Stimulated activated CD4-positive, alpha-beta T cell treated with anti-CD3 and anti-CD28 coated beads, Interleukin-1b, Interleukin-23, amount 100 ng/mL, for 4 hours (primary cell): ENCODE data around the gene PPIP5K2.
"Not testable (repeated sequence)": the region's sequence is repeated elsewhere in the genome, so short reads cannot be mapped to it uniquely, and the experiment has no call there.

ENCODE experiments used
- DNase-seq, 2 donors: peaks; one replicate each; pipeline ENCODE4 v3.0.0-alpha.2; 2020; ENCODE audit warnings: low read depth in 2 of 2

The PPIP5K2 gene

DNA sequence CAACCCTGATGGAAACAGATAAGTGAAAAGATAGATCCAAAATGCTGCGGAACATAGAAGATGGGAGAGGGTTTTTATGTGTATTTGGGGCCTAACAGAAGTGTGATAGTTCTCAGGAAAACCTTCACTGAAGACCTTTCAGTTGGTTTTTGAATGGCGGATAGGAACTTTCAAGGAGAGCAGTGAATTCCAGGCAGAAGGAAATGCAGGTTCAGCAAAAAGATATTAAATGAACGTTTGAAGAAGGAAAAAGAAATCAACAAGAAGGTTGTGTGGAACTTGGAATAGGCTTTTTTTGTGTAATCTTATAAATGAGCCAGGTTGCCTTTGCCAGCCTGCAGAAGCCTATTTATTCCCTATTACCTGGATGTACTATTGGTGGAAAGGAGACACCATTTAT, 2.1 kb downstream of the PPIP5K2 start:
- DNase-seq: no peak

DNA sequence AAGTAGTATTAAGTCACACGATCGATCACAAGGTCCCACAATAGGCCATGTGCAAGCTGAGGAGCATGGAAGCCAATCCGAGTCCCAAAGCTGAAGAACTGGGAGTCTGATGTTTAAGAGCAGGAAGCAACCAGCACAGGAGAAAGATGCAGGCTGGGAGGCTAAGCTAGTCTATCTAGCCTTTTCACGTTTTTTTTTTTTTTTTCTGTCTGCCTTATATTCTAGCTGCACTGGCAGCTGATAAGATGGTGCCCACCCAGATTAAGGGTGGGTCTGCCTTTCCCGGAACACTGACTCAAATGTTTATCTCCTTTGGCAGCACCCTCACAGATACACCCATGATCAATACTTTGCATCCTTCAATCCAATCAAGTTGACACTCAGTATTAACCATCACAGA, 6.5 kb downstream of the PPIP5K2 start:
- no peak for DNase-seq

DNA sequence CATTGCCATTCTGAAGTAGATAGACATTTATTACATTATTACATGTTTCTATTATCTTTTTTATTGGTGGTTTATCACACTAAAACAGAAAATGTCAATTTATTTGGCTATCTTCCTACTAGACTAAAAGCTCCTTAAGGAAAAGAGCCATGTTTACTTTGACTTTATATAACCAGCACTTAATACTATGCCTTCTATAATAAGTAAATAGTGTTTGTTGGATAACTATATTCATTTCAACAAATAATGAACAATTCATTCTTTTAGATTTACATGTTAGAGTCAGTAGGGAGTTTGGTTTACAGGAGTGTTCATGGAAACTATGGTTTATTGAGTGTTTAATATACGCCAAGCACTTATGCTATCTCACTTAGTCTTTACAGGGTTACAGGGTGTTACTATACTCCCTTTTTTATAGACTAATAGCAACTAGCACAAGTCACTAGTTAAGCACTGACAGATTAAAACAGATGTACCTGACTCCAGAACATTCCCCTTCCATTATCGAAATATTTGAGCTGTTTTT, 7.3 kb downstream of the PPIP5K2 start:
- DNase-seq: no peak

DNA sequence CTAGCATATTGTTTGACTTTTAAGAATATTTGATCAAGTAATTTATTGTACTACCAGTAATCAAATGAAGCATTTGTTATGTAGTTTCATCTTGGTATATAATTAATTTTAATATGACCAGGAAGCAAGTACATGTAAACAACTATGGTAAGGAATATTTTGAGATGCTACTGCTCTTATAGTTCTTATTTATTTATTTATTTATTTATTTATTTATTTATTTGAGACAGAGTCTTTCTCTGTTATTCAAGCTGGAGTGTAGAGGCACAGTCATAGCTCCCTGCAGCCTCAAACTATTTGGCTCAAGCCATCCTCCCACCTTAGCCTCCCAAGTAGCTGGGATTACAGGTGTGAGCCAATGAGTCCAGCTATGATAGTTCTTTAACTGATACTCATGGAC, 8.1 kb downstream of the PPIP5K2 start:
- DNase-seq: no peak

DNA sequence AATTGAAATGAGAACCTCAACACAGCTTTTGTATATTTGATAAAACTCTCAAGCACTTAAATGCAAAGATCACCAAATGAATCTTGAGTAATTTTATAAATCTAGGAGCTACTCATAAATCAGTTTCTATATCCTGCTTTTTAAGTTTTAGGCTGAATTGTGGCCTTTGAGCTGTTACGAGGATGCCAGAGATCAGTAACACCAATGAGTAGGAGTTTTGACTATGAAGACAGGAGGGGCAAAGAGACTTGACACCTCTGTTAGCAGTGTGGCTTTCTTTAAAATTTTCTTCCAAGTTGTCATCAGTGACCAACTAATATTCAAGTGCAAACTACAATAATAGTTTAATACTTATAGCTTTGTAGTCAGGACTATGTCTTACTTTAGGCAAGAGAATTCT, 12.6 kb downstream of the PPIP5K2 start:
- no peak for DNase-seq

DNA sequence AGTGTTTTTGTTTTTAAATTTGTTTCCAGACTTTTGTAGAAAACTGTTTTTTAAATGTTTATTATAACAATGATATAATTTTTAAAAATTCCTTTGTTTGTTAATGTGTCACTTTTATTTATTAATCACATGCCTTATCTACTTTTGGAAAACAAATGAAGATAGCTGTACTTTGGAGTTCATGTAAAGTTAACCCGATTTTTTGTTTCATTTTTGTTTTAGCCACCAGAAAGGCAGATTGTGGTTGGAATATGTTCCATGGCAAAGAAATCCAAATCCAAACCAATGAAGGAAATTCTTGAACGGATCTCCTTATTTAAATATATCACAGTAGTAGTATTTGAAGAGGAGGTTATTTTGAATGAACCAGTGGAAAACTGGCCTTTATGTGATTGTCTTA, 13.1 kb downstream of the PPIP5K2 start:
- no peak for DNase-seq

DNA sequence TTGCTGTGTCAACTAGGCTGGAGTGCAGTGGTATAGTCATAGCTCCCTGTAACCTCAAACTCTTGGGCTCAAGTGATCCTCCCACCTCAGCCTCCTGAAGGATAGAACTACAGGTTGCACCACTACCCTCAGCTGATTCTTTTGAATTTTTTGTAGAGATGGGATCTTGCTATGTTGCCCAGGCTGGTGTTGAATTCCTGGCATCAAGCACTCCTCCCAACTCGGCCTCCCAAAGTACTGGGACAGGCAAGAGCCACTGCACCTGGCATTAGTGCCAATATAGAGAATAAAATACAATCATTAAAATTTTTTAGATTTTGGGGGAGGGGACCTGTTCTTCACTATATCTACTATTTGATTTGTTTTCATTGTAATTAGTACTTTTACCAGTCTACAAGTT, 15.4 kb downstream of the PPIP5K2 start:
- DNase-seq: no peak

DNA sequence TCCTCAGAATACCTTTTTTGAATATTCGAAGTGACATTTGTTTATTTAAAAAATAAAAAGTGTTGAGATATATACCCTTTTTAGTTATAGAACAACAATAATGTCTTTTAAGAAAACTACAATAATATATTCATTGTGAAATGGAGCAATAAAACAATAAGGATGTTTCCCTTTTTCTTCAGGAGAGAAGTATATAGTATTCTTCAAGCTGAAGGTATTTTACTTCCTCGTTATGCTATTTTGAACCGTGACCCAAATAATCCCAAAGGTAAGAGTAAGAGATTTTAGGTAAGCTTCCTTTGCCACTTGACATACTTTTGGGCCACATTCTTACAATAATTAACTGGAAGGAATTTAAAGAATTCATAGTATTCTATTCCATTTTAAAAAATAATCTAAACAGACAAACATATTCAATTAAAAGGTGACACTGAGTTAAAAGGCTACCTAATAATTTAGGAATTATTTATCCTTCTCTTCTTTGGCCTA, 18.1 kb downstream of the PPIP5K2 start:
- no peak for DNase-seq

DNA sequence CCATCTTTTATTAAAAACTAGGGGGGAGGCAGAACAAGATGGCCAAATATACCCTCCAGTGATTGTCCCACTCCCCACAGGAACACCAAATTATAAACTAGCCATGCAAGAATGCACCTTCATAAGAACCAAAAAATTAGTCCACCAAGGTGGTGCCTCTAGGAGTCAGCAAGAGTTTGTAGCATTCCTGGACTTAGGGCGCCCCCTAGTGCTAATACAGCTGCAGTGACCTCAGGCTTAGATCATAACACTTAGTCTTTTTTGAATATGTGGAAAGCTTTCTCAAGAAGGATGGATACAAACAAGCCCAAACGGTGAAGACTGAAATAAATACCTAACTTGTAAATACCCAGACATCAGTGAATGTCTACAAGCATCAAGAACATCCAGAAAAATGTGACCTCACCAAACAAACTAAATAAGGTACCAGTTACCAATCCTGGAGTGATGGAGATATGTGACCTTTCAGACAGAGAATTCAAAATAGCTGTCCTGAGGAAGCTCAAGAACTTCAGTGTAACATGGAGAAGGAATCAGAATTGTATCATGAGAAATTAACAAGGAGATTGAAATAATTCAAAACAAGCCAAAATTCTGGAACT, 19.3 kb downstream of the PPIP5K2 start:
- peak; percentile 56 to 83 for DNase-seq

DNA sequence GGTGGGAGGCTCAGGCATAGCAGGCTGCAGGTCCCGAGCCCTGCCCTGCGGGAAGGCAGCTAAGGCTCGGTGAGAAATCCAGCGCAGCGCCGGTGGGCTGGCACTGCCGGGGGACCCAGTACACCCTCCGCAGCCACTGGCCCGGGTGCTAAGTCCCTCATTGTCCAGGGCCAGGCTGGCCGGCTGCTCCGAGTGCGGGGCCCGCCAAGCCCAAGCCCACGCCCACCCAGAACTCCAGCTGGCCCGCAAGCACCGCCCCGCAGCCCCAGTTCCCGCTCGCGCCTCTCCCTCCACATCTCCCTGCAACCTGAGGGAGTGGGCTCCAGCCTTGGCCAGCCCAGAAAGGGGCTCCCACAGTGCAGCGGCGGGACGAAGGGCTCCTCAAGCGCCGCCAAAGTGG, 22.0 kb downstream of the PPIP5K2 start:
- DNase-seq: not testable (repeated sequence)

DNA sequence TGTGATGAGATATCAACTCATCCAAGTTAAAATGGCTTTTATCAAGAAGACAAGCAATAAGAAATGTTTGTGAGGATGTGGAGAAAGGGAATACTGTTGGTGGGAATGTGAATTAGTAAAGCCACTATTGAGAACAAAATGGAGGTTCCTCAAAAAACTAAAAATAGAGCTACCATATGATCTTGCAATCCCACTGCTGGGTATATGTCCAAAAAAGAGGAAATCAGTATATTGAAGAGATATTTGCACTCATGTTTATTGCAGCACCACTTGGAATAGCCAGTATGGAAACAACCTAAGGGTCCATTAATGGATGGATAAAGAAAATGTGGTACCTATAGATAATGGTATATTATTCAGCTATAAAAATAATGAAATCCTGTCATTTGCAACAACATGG, 25.1 kb downstream of the PPIP5K2 start:
- DNase-seq: no peak

DNA sequence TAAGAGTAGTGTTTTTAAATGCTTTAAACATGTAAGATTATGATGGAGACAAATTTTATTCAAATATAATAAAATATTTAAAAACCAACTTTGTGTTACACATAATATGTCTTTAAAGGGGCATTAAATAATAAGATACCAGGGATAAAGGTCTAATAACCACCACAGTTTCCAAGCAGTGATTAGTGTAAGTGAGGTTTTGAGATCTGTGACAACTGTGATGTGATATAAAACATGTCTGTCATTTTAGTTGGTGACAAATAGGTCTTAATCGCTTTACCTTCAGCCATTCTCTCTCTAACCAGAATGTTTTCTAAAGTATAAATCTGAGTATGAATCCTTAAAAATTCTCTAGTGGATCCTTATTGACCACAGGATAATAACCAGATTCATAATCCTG, 28.1 kb downstream of the PPIP5K2 start:
- no peak for DNase-seq

DNA sequence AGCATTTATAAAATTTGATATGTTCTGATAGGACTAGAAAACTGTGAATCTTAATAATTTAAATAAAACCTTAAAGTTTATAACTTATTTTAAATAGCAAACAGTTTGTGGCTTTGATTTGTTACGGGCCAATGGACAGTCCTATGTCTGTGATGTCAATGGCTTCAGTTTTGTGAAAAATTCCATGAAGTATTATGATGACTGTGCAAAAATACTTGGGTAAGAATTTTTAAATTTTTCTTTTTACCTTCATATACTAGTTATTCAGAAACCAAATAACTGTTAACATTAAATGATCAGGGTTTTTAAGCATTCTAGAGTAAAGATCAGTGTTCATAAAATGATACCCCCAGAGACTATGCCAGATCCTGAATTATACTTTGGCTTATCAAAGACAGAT, 31.1 kb downstream of the PPIP5K2 start:
- DNase-seq: no peak

DNA sequence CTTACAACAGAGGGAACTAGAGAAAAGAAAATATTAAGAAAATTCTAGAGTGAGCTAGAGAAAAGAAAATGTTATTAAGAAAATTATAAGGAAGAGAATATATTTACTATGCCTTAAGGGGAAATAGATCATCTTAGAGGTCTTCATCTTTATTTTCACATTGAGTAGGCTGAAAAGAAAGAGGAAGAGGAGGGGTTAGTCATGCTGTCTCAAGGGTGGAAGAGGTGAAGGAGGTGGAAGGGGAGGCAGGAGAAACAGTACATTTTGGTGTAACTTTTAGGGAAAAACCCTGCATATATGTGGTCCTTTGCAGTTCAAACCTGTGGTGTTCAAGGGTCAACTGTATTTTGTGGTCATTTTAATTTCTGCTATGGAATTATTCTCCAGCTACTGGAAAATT, 46.6 kb downstream of the PPIP5K2 start:
- DNase-seq: no peak

DNA sequence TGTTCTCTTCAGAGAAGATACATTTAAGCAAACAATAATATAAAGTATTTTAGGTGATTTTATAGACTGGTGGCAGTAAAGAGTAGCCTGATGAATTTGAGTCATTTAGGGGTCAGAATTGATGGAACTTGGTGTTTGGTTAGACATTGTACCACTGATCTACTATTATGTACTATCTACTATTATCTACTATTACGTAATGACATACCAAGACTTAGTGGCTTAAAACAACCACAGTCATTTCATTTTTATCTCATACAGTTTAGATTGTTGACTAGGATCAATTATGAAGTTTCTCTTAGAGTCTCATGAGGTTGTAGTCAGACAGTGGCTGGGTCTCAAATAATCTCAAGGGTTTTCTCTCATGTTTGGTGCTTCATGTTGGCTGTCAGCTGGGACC, 54.0 kb downstream of the PPIP5K2 start:
- DNase-seq: no peak

DNA sequence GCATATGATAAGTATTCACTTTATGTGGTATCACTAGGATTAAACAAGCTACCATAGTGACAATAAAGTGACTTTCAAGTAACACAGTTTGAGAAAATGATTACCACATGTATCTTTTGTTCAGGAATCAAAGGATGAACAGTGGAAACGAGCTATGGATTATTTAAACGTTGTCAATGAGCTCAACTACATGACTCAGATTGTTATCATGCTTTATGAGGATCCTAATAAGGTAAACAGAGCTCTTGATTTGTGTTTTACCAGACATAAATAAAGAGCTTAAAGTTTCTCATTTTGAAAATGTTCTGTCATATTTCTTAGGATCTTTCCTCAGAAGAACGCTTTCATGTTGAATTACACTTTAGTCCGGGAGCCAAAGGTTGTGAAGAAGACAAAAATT, 57.4 kb downstream of the PPIP5K2 start:
- DNase-seq: no peak

DNA sequence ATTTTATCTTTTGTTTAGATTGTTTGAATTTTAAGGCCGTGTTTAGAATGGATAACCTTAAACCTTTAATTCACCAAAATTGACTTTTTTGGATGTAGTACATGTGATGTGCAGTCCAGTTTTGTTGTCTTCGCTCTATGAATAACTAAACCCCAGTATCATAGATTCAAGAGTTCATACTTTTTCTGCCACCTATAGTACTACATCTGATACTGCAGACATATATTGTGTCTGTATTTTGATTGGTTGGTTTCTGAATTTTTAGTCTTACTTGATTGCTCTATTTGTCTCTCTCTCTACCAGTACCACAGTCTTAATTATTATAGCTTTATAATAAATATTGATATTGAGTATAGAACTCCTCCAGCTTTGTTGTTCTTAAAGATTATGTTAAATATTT, 58.1 kb downstream of the PPIP5K2 start:
- no peak for DNase-seq

DNA sequence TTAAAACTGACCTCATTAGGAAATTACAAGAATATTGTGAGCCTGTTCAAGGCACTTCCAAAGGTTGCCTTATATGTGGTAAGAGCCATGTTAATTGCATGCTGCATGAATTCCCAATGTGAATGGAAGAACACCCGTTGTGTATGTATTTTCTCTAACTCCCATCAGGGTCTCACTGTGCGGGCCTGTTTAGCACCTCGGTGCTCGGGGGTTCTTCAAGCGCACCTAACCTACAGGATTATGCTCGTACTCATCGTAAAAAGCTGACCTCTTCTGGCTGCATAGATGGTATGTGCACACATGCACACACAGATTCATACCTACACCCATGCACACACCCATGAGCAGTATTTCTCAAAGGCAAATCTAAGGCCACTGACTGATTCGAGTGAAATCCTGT, 66.1 kb downstream of the PPIP5K2 start:
- no peak for DNase-seq

DNA sequence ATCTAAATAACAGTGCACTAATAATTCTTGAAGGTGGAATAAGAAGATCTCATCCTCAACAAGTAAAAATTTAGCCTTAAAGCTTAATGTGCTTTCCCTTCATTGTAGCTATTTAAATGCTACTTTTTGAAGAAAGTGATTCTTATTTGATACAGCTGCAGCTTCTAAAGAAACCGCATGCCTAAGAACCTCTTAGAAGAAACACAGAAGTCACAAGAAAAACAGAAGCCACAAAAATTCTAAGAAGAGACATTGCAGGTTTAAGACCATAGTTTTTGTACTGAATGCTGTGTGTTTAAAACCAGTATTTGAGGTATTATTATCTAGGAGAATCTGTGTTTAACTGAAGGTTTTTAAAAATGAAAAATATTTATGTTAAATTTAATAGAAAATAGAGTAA, 68.3 kb downstream of the PPIP5K2 start:
- no peak for DNase-seq

DNA sequence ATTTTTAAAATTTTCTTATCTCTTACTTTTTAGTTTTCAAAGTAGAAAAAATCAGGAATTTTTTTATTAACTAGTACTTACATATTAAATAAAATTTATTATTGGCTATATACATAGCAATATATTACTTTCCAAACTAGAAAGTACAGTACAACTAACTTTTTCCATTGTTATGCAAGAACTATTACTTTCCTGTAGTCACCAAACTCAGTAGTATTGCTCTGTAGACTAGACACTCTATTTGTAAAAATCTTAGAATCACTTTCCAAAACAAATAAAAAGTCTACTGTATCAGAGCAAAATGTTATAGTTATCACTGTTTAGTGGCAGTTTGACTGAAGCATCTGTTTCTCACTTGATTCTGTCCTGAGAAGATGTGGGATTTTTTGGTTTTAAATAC, 83.1 kb downstream of the PPIP5K2 start:
- no peak for DNase-seq

DNA sequence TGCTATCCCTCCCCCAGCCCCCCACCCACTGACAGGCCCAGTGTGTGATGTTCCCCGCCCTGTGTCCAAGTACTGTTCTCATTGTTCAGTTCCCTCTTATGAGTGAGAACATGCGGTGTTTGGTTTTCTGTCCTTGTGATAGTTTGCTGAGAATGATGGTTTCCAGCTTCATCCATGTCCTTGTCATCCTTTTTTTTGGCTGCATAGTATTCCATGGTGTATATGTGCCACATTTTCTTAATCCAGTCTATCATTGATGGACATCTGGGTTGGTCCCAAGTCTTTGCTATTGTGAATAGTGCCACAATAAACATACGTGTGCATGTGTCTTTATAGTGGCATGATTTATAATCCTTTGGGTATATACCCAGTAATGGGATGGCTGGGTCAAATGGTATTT, 84.9 kb downstream of the PPIP5K2 start:
- not testable (repeated sequence) for DNase-seq

DNA sequence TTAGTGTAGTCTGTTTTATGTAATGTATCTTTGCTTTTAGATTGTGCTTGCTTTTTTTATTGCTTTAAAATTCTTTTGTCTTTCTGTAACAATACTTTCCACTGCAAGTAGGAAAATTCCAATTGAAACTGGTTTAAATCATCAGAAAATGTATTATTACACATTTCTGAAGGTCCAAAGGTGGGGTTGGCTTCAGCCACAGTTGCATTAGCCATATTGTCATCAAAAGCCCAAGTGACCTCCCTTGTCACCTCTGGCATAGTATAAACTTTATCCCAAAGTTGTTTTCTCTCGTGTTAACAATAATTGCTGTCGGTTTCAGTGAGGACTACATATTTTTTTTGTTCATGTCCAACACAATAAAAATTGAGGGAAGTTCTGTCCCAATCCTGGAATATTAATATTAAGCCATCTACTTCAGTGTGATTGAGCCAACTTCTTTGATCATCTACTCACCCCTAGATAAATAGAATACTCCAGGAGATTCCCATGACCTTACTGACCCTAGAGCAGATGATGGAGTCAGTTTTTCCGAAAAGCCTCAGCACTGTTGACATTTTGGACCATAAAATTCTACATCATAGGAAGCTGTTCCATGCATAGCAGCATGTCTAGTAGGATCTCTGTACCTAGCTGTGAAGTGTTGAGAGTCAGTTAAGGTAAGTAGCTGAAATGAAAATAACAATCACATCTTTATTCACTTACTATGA, 86.0 kb downstream of the PPIP5K2 start:
- no peak for DNase-seq

DNA sequence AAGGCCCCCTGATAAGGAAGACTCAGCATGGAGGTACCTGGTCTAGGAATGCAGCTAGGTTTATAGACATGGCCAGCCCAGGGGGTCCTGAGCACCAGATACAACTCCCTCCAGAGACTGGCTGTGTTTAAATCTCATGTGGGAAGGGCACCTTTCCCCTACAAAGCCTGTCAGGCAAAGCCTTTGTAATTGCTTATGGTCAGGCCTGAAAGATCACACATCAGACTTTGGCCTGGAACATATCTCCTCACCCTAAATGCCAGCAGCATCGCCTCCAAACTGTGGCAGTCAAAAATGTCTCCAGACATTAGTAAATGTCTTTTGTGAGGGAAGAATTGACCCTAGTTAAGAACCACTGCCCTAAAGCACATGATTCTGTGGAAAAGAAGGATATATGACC, 86.9 kb downstream of the PPIP5K2 start:
- no peak for DNase-seq

DNA sequence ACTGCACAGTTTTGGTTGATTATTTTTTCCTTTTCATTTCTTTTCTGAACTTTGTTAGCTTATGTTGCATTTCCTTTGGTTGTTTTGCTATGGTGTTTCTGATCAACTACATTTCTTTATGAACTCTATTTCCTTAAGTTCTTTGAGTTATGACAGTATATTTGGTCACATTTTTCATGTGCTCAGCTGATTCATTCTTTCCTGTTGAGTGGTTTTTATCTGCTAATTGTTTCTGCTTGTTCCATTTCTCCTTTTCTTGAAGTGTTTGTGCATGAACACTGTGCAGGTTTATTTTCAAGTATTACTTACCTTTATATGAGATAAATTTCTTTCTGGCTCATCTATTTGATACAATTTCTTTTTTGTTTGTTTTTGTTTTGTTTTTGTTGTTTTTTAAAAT, 87.6 kb downstream of the PPIP5K2 start:
- no peak for DNase-seq
